ENCODE measurements around the gene HIPK1.
"Not testable (repeated sequence)": the region's sequence is repeated elsewhere in the genome, so short reads cannot be mapped to it uniquely, and the experiment has no call there.

HIPK1 gene

GRCh38 chr1:113983826-113984225 lies 54.7 kb downstream of the HIPK1 start:
- DNase-seq, result no peak

- no peak for DNase-seq
Observed at GRCh38 chr1:113984710-113985109, 55.6 kb downstream of the HIPK1 start.

DNA sequence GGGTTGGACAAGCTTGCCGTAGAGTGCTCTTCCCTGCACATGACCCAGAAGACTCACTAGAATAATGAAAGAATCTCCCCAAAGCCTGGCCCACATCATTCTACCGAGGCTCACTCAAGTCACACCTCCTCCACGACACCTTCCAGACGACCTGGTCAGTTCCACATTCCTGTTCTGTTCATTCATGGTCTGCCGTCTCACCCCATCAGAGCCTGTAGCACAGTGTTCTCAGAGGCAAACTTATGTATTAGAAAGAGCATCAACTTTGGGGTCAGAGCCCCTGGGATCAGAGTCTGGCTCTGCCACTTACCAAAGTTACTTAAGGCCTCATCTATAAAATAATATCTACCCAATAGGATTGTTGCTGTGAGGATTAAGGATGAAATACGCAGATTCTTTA lies 57.7 kb downstream of the HIPK1 start:
- no peak for DNase-seq

DNA sequence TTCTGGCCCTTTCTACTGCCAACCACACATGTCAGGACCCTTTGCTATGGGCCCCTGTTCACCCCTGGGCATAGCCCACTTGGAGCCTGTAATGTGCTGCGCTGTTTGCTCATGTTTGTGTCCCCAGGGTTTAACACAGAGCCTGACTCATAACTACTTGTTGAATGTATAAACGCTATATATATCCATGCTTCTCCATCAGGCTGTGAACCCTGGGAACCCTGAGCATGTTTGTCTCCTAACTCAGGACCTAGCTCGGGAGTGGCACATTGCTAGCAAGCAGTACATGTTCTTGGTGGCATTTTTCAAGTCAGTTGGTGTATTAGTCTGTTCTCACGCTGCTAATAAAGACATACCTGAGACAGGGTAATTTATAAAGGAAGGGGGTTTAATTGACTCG lies 58.1 kb downstream of the HIPK1 start:
- DNase-seq, result no peak

DNA sequence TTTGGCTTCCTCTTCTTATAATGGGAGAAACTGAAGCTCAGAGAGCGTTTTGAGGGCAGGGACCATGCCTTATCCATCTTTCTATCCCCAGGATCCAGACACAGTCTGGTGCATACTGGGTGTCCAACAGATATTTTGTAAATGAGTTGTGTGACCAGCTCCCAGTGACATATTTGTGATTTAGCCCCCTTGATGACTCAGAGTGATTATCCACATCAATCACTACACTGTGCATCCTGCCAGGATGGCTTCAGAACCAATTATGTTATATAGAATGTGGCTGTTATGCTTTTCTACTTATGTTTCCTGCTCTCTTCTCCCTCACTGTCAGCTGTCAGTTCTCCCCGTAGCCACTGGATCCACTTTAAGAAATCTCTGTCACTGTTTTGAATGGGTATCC lies 61.4 kb downstream of the HIPK1 start:
- DNase-seq, result no peak

- no peak for DNase-seq
Observed at GRCh38 chr1:113990961-113991360, 61.8 kb downstream of the HIPK1 start.

DNA sequence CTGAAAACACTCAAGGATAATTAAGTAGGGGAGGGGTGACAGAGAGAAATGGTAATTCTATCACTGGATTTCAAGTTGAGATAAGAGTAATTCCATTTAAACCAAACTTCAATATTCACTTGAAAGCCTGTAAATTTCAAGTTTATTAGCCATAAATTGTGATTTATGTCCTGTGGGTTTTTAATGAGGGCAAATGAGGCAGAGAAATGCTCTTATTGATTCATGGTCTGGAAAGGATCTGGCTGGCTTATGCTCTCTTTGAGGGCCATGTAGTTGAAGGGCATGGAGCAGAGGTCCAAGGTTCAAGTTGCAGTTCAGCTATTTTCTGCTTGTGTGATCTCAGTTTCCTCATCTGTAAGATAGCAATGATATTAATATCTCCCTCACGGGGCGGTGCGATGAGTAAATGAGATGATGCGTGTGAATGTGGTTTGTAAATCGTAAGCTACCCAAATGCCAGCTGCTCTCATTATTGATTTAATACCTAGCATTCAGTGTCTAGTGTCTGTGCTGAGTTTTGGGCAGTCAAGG lies 62.4 kb downstream of the HIPK1 start:
- DNase-seq, result no peak

DNA sequence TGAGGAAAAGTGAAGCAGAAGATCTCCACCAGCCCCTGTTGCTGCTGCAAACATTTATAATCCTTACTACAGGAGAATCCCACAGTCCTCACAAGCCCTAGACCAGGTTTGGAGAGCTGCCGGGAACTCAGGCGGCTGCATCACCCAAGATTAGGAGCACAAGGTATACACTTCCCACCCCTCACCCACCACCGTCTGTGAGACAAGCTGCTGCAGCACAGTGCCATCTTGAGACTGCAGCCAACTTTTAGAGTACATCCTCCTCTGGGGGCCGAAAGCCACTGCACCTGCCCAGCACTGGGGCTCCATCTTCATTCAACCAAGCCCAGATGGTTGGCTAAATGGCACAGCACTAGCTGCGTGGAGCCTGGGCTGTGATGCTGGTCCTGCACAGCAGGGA lies 63.9 kb downstream of the HIPK1 start:
- DNase-seq, result no peak

DNA sequence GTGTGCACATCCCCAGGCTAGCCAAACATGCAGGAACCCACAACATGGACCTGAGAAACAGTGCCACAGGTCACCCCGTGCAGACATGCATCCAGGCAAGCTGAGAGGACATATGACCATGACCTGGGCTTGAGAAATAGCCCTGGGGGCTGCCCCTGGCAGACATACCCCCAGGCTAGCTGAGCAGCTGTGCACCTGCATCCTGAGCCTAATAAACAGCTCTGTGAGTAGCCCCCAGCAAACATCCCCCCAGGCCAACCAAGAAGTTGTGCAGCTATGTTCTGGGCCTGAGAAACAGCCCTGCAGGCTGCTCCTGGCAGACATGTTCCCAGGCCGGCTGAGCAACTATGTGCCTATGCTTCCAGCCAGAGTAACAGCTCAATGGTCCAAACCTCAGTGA lies 64.6 kb downstream of the HIPK1 start:
- DNase-seq, result no peak

DNA sequence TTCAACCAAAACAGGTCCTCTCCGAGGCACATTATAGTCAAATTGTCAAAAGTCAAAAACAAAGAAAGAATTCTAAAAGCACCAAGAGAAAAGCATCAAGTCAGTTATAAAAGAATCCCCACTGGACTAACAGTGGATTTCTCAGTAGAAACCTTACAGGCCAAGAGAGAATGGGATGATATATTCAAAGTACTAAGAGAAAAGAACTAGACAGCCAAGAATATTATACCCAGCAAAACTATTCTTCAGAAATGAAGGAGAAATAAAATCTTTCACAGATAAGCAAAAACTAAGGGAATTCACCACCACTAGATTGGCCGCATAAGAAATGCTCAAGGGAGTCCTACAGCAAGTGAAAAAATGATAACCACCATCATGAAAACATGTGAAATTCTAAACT lies 66.3 kb downstream of the HIPK1 start:
- no peak for DNase-seq

- no peak for DNase-seq
Observed at GRCh38 chr1:113998361-113998760, 69.2 kb downstream of the HIPK1 start.

GRCh38 chr1:113999233-113999632 lies 70.1 kb downstream of the HIPK1 start:
- DNase-seq, result no peak

- DNase-seq, result no peak
Observed at GRCh38 chr1:113999799-114000198, 70.7 kb downstream of the HIPK1 start.

DNA sequence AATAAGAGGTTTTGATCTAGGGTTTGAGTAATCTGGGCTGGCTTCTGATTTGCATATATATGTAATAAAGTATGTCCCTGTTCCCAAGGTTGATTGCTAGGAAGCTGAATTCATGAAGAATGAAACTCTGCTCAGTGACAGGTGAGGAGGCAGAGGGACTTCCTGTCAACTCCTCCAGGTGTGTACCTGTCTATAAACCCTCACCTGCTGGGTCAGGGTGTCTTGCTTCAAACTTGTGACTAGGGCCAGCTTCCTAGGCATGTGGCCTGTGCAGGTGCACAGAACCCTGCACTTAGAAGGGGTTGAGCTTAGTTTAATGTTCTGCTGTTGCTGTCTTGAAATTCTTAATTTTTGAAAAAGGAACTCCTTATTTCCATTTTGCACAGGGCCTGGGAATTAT lies 71.3 kb downstream of the HIPK1 start:
- no peak for DNase-seq

- no peak for DNase-seq
Observed at GRCh38 chr1:114002492-114003239, 73.5 kb downstream of the HIPK1 start.

- no peak for DNase-seq
Observed at GRCh38 chr1:114003431-114003830, 74.3 kb downstream of the HIPK1 start.

GRCh38 chr1:114006825-114007224 lies 77.7 kb downstream of the HIPK1 start:
- not testable (repeated sequence) for DNase-seq

DNA sequence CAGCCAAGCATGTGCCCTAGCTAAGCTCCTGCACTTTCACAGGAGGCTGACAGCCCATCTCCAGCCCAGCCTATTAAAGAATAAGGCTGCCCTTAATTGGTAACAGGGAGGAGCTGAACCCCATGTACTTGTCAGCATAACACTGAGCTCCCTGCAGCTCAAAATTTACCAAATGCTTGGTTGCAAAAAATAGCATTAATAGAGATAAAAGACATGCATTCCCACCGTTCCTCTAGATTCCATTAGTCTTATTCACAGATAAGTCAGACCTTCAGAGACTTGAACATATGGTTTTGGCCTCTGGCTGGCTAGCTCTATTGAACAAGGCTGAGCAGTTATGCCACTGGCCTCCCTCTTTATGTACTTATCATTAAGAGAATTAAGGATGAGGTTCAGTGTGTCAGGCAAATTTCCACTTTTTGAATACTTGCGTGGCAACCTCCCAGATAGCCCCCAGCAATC lies 79.4 kb downstream of the HIPK1 start:
- no peak for DNase-seq

GRCh38 chr1:114008993-114009392 lies 79.9 kb downstream of the HIPK1 start:
- no peak for DNase-seq

GRCh38 chr1:114009393-114009792 lies 80.3 kb downstream of the HIPK1 start:
- DNase-seq, result no peak

GRCh38 chr1:114010433-114011184 lies 81.5 kb downstream of the HIPK1 start:
- DNase-seq, result no peak

- no peak for DNase-seq
Observed at GRCh38 chr1:114011796-114012195, 82.7 kb downstream of the HIPK1 start.

- DNase-seq, result no peak
Observed at GRCh38 chr1:114015075-114015474, 86.0 kb downstream of the HIPK1 start.

GRCh38 chr1:114019724-114020123 lies 90.6 kb downstream of the HIPK1 start:
- not testable (repeated sequence) for DNase-seq
